Naive thymus-derived CD4-positive, alpha-beta T cell (primary cell): ENCODE measurements around the gene SEL1L. TPM values are rescaled to one million over a fixed set of nuclear protein-coding genes. Genes with fewer than 3 reads are reported as not detected.
"Not testable (repeated sequence)": the region's sequence is repeated elsewhere in the genome, so short reads cannot be mapped to it uniquely, and the experiment has no call there.

Experiments used
- ATAC-seq: fragments of 150-1000 bp; cut with Tn5 transposase; 2 replicates; pipeline ENCODE4 v1.10.0; 2021; ENCODE audit warnings: mild to moderate bottlenecking, moderate library complexity
- CTCF ChIA-PET: fragments of 350-600 bp; sonication (Branson Sonifier 250); formaldehyde crosslinking; loops from one replicate; lab custom pipeline; 2021; ENCODE audit warnings: antibody characterized with exemption; lab: Charles Lee
- POLR2A ChIA-PET: fragments of 350-600 bp; sonication (Branson Sonifier 250); formaldehyde crosslinking; loops from one replicate; lab custom pipeline; 2021; ENCODE audit warnings: antibody characterized with exemption, inconsistent platforms; lab: Charles Lee
- DNase-seq, 9 donors: peaks; one replicate each; pipeline versions ENCODE4 v3.0.0 to v3.0.0-alpha.2; 2020 to 2022; ENCODE audit warnings: mixed read lengths in 1 of 9
- H3K27ac ChIP-seq: one replicate; pipeline ENCODE4 v1.7.0; 2013; ENCODE audit warnings: mild to moderate bottlenecking, low read depth, low read length, moderate library complexity
- H3K27me3 ChIP-seq, 2 donors: one replicate each; pipeline ENCODE4 v1.7.0; 2013; ENCODE audit warnings: low read length in 2 of 2, mild to moderate bottlenecking in 2 of 2, moderate library complexity in 2 of 2; ENCODE audit not compliant: control insufficient read depth in 2 of 2, insufficient read depth in 2 of 2
- H3K36me3 ChIP-seq, 3 experiments: 1 replicate in 2 of 3; 2 replicates in 1 of 3; pipeline ENCODE4 v1.7.0; 2013; ENCODE audit warnings: low read length in 3 of 3, mild to moderate bottlenecking in 3 of 3, moderate library complexity in 1 of 3; ENCODE audit not compliant: insufficient read depth in 3 of 3, control insufficient read depth in 2 of 3
- H3K4me1 ChIP-seq, 2 donors: one replicate each; pipeline ENCODE4 v1.7.0; 2013; ENCODE audit warnings: low read length in 2 of 2, mild to moderate bottlenecking in 2 of 2, moderate library complexity in 1 of 2; ENCODE audit not compliant: control insufficient read depth in 2 of 2, insufficient read depth in 2 of 2
- H3K4me3 ChIP-seq: 2 replicates; pipeline ENCODE4 v1.7.0; 2013; ENCODE audit warnings: mild to moderate bottlenecking, low read length
- H3K9me3 ChIP-seq, 3 experiments: 1 replicate in 2 of 3; 2 replicates in 1 of 3; pipeline ENCODE4 v1.7.0; 2013; ENCODE audit warnings: low read length in 3 of 3; ENCODE audit not compliant: control insufficient read depth in 2 of 3
- H3K27ac Mint-ChIP-seq, 9 donors: one replicate each; pipeline ENCODE4 v1.8.0; 2020 to 2022; ENCODE audit warnings: mixed read lengths in 9 of 9, mild to moderate bottlenecking in 8 of 9, moderate library complexity in 5 of 9, inconsistent platforms in 2 of 9
- H3K27me3 Mint-ChIP-seq, 5 donors: one replicate each; pipeline ENCODE4 v1.8.0; 2021 to 2022; ENCODE audit warnings: mixed read lengths in 5 of 5, mild to moderate bottlenecking in 1 of 5
- H3K36me3 Mint-ChIP-seq, 5 donors: one replicate each; pipeline ENCODE4 v1.8.0; 2020 to 2022; ENCODE audit warnings: mixed read lengths in 5 of 5, mild to moderate bottlenecking in 3 of 5, inconsistent platforms in 1 of 5
- H3K4me1 Mint-ChIP-seq, 7 donors: one replicate each; pipeline ENCODE4 v1.8.0; 2020 to 2022; ENCODE audit warnings: mixed read lengths in 7 of 7, mild to moderate bottlenecking in 3 of 7, inconsistent platforms in 1 of 7
- H3K4me3 Mint-ChIP-seq, 10 donors: one replicate each; pipeline ENCODE4 v1.8.0; 2020 to 2022; ENCODE audit warnings: mild to moderate bottlenecking in 10 of 10, mixed read lengths in 10 of 10, moderate library complexity in 6 of 10, inconsistent platforms in 2 of 10
- H3K9me3 Mint-ChIP-seq, 11 donors: one replicate each; pipeline ENCODE4 v1.8.0; 2020 to 2022; ENCODE audit warnings: mixed read lengths in 11 of 11, mild to moderate bottlenecking in 4 of 11, inconsistent platforms in 1 of 11, moderate library complexity in 1 of 11
- intact Hi-C, 2 donors: fragments of 100-400 bp; cut with micrococcal nuclease; formaldehyde crosslinking; loops; one replicate each; pipeline ENCODE4 v1.15.1; 2023
- polyA plus RNA-seq, 2 donors: library from polyadenylated mRNA; unstranded; fragments of 300-500 nt; fragmentation: Illumina TruSeq; gene quantifications; one replicate each; pipeline ENCODE4 v1.2.3, GENCODE V29; 2021
- total RNA-seq, 6 experiments: library from RNA in 5 of 6; stranded (reverse) in 5 of 6; gene quantifications; 1 replicate in 5 of 6; 2 replicates in 1 of 6; pipeline ENCODE4 v1.2.3 and lab custom pipeline; 2021 to 2026

SEL1L gene
- total and polyA plus RNA-seq, 7 experiments from 2014 or later: 15.4 to 72.2 (median 47.3) TPM

- CTCF ChIA-PET: no interaction called here
- peaks cover 0 to 38% (median 11%) of the 10 kb centered on the region in 5 donors for H3K36me3 Mint-ChIP-seq
- ATAC-seq (peak; percentile 54), DNase-seq (peak in 5 of 9 donors; percentile 10 to 25 (median 18))
- H3K27me3 Mint-ChIP-seq: no peaks in the 10 kb centered on the region
- H3K27ac Mint-ChIP-seq: peak overlapping the region; percentile 84 to 97 (median 91)
- H3K4me3 Mint-ChIP-seq: peak overlapping the region in 9 of 10 donors; percentile 59 to 89 (median 75)
- peak overlapping the region; percentile 4 for H3K4me3 ChIP-seq
- H3K27me3 ChIP-seq: no peaks in the 10 kb centered on the region
- peaks cover 0 to 32% (median 10%) of the 10 kb centered on the region in 3 experiments for H3K36me3 ChIP-seq
- POLR2A ChIA-PET: no interaction called here
- no peaks in the 10 kb centered on the region for H3K9me3 Mint-ChIP-seq
- peaks cover 19 to 58% (median 38%) of the 10 kb centered on the region in 7 donors for H3K4me1 Mint-ChIP-seq
- peaks cover 9 to 14% of the 10 kb centered on the region in 2 donors for H3K4me1 ChIP-seq
- intact Hi-C loops: loop anchor here (1.0 to 5.0 kb wide), 4 partner anchors 10 to 255 kb away; partner anchors contain the start of gene SEL1L (in 1 of the 2)
- H3K9me3 ChIP-seq: no peaks in the 10 kb centered on the region
- H3K27ac ChIP-seq: peak overlapping the region; percentile 68
Measured at GRCh38 chr14:81474148-81474492, 59.5 kb downstream of the SEL1L start.

- no peaks in the 10 kb centered on the region for H3K9me3 Mint-ChIP-seq
- peaks cover 0 to 26% (median 6%) of the 10 kb centered on the region in 3 experiments for H3K36me3 ChIP-seq
- peak overlapping the region; percentile 68 for H3K27ac ChIP-seq
- ChIA-PET POLR2A (no interaction called here), CTCF (interaction anchor here (1.0 to 1.5 kb wide), 2 partner anchors 9 to 21 kb away, joined by 4 to 6 read pairs; no protein-coding TSS in a partner anchor)
- H3K4me3 ChIP-seq: peak overlapping the region; percentile 4
- peak overlapping the region in 9 of 10 donors; percentile 59 to 89 (median 75) for H3K4me3 Mint-ChIP-seq
- DNase-seq (no peak), ATAC-seq (no peak)
- no peaks in the 10 kb centered on the region for H3K27me3 Mint-ChIP-seq
- peaks cover 19 to 58% (median 38%) of the 10 kb centered on the region in 7 donors for H3K4me1 Mint-ChIP-seq
- H3K27me3 ChIP-seq: no peaks in the 10 kb centered on the region
- H3K9me3 ChIP-seq: no peaks in the 10 kb centered on the region
- peak overlapping the region; percentile 84 to 97 (median 91) for H3K27ac Mint-ChIP-seq
- H3K4me1 ChIP-seq: peaks cover 9 to 14% of the 10 kb centered on the region in 2 donors
- intact Hi-C loops: loop anchor here (1.0 to 5.0 kb wide), 4 partner anchors 9 to 254 kb away; partner anchors contain the start of gene SEL1L (in 1 of the 2)
- peaks cover 0 to 34% (median 6%) of the 10 kb centered on the region in 5 donors for H3K36me3 Mint-ChIP-seq
Measured at GRCh38 chr14:81473456-81474147, 60.1 kb downstream of the SEL1L start.

DNA sequence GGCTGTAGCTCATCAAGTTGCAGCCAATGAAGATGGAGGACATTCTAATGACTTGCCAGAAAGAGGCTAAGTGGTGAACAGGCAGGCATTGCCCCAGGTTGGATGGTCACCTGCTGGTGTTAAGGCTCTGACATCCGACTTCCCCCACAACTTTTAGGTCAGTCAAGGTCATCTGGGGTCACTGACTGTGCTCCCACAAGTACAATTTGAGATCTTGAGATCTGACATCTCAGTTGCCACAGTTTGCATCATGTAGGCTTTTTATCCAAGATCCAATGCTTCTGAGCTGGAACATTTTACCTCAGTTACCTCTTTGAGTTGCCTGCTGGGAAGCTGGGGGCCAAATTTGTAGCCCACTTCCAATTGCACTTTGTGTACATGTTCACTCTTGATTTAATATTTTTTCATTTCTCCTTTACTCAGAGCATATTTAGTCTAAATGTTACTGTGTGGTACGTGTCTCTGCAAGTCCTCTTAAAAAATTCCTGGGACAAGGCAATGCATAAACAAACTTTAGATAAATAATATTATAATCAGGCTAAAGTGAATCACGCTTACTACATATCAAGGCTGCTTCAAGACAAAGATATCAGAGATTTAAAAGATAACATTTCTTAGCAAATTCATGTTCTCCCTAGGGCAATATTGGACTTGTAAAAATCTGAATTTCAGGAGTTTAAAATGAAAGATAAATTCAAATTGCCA, 61.4 kb downstream of the SEL1L start:
- peak overlapping the region in 4 of 9 donors; percentile 36 to 96 (median 64) for H3K27ac Mint-ChIP-seq
- Histone ChIP-seq H3K36me3 (peaks cover 0 to 15% (median 0%) of the 10 kb centered on the region in 3 experiments), H3K4me3 (no peak overlapping the region), H3K9me3 (no peaks in the 10 kb centered on the region), H3K4me1 (peaks cover 9 to 14% of the 10 kb centered on the region in 2 donors), H3K27ac (no peak overlapping the region), H3K27me3 (no peaks in the 10 kb centered on the region)
- no peak for DNase-seq
- H3K4me3 Mint-ChIP-seq: peak overlapping the region in 1 of 10 donors; percentile 28
- CTCF ChIA-PET: interaction anchor here (0.7 to 1.5 kb wide), 2 partner anchors 19 to 203 kb away, joined by 3 to 6 read pairs; no protein-coding TSS in a partner anchor
- no peaks in the 10 kb centered on the region for H3K27me3 Mint-ChIP-seq
- H3K36me3 Mint-ChIP-seq: peaks cover 0 to 34% (median 3%) of the 10 kb centered on the region in 5 donors
- no peak for ATAC-seq
- POLR2A ChIA-PET: interaction anchor here (0.8 to 1.1 kb wide), 2 partner anchors 9 to 53 kb away, joined by 3 read pairs; no protein-coding TSS in a partner anchor
- H3K9me3 Mint-ChIP-seq: no peaks in the 10 kb centered on the region
- intact Hi-C loops: loop anchor here in 1 of 2 donors (5.0 kb wide), 1 partner anchor 40 kb away; no protein-coding TSS in a partner anchor
- peaks cover 19 to 58% (median 38%) of the 10 kb centered on the region in 7 donors for H3K4me1 Mint-ChIP-seq

DNA sequence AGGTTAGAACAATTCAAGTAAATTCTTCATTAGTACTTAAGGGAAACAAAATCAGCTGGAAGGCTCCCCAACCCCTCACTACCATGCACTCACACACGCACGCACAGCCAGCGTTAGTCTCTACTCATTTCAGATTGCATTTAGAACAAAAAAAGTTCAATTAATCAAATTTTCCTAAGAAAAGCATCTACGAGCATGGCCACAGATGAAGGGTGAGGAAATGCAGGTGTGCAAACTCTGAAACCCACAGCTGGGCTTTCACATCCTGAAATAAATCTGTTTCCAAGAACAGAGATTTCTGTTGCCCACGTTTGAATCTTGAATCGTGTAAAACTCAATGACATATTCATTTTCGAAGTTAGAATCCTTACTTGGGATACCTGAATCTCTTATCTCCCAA, 62.6 kb downstream of the SEL1L start:
- no peak overlapping the region for H3K4me3 ChIP-seq
- Mint-ChIP-seq H3K4me3 (peak overlapping the region in 1 of 10 donors; percentile 85), H3K27ac (peak overlapping the region in 5 of 9 donors; percentile 18 to 96 (median 42))

DNA sequence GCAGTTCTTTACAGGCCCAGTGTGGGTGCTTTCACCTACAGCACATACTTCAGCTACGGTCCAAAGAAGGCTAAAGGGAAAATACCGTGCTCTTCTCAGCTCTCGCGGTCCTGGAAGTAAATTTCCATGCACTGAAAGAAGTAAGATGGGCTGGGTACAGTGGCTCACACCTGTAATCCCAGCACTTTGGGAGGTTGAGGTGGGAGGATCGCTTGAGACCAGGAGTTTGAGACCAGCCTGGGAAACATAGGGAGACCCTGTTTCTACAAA, 63.2 kb downstream of the SEL1L start:
- H3K4me3 Mint-ChIP-seq, H3K9me3 ChIP-seq, H3K9me3 Mint-ChIP-seq, H3K27me3 Mint-ChIP-seq, ATAC-seq, H3K27me3 ChIP-seq, H3K36me3 ChIP-seq, H3K4me3 ChIP-seq, CTCF ChIA-PET, DNase-seq, H3K27ac ChIP-seq: not testable (repeated sequence)
- H3K4me1 ChIP-seq: peaks cover 8 to 13% of the 10 kb centered on the region in 2 donors
- intact Hi-C loops: loop anchor here in 1 of 2 donors (5.0 kb wide), 1 partner anchor 42 kb away; no protein-coding TSS in a partner anchor
- POLR2A ChIA-PET: interaction anchor here (0.5 to 0.7 kb wide), 2 partner anchors 17 to 26 kb away, joined by 3 read pairs; no protein-coding TSS in a partner anchor
- peaks cover 19 to 56% (median 33%) of the 10 kb centered on the region in 7 donors for H3K4me1 Mint-ChIP-seq
- H3K27ac Mint-ChIP-seq: peak overlapping the region in 3 of 9 donors; percentile 11 to 96 (median 78)
- H3K36me3 Mint-ChIP-seq: peaks cover 0 to 27% (median 3%) of the 10 kb centered on the region in 5 donors

More for the DNA sequence above, 62.6 kb downstream of the SEL1L start:
- ChIA-PET POLR2A (interaction anchor here (0.7 to 1.1 kb wide), 2 partner anchors 10 to 17 kb away, joined by 3 read pairs; no protein-coding TSS in a partner anchor), CTCF (no interaction called here)
- Mint-ChIP-seq H3K27me3 (no peaks in the 10 kb centered on the region), H3K36me3 (peaks cover 0 to 29% (median 3%) of the 10 kb centered on the region in 5 donors), H3K4me1 (peaks cover 19 to 56% (median 36%) of the 10 kb centered on the region in 7 donors), H3K9me3 (no peaks in the 10 kb centered on the region)
- no peaks in the 10 kb centered on the region for H3K27me3 ChIP-seq
- DNase-seq (no peak), ATAC-seq (no peak)
- peaks cover 0 to 3% (median 0%) of the 10 kb centered on the region in 3 experiments for H3K36me3 ChIP-seq
- no peaks in the 10 kb centered on the region for H3K9me3 ChIP-seq
- intact Hi-C loops: loop anchor here in 1 of 2 donors (5.0 kb wide), 1 partner anchor 41 kb away; no protein-coding TSS in a partner anchor
- H3K27ac ChIP-seq: no peak overlapping the region
- H3K4me1 ChIP-seq: peaks cover 9 to 14% of the 10 kb centered on the region in 2 donors

DNA sequence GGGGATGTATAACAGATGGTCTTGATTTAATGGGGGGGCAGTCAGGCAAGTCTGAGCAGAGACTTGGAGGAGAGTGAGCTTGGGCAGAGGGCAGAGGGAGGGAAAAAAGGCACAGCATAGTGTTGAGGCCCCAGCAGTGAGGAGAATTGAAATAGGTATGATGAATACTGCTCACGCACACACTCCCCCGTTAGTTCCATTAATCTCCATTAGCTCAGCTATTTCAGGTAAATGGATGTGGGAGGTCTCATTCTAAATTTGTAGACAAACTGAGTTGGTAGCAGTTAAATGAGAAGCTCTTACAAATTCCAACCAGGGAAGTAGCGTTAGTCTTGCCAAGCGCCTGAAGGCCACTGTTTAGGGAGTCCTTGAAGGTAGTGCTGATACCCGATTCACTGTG, 66.8 kb downstream of the SEL1L start:
- H3K4me1 ChIP-seq: no peaks in the 10 kb centered on the region
- no peaks in the 10 kb centered on the region for H3K36me3 ChIP-seq
- H3K9me3 ChIP-seq: no peaks in the 10 kb centered on the region
- H3K27me3 ChIP-seq: no peaks in the 10 kb centered on the region
- ChIA-PET CTCF (no interaction called here), POLR2A (no interaction called here)
- Mint-ChIP-seq H3K9me3 (no peaks in the 10 kb centered on the region), H3K27me3 (no peaks in the 10 kb centered on the region), H3K27ac (no peak overlapping the region), H3K4me3 (no peak overlapping the region), H3K4me1 (peaks cover 0 to 34% (median 15%) of the 10 kb centered on the region in 7 donors), H3K36me3 (peaks cover 0 to 8% (median 0%) of the 10 kb centered on the region in 5 donors)
- ATAC-seq: no peak
- DNase-seq: no peak
- intact Hi-C loops: no loop called here
- H3K27ac ChIP-seq: no peak overlapping the region
- no peak overlapping the region for H3K4me3 ChIP-seq
